ENCODE data around the gene RAET1E. TPM values are rescaled to one million over a fixed set of nuclear protein-coding genes. Genes with fewer than 3 reads are reported as not detected.
"Not testable (repeated sequence)": the region's sequence is repeated elsewhere in the genome, so short reads cannot be mapped to it uniquely, and the experiment has no call there.

RAET1E gene
- total RNA-seq, 1 donor from 2014 or later: not detected

DNA sequence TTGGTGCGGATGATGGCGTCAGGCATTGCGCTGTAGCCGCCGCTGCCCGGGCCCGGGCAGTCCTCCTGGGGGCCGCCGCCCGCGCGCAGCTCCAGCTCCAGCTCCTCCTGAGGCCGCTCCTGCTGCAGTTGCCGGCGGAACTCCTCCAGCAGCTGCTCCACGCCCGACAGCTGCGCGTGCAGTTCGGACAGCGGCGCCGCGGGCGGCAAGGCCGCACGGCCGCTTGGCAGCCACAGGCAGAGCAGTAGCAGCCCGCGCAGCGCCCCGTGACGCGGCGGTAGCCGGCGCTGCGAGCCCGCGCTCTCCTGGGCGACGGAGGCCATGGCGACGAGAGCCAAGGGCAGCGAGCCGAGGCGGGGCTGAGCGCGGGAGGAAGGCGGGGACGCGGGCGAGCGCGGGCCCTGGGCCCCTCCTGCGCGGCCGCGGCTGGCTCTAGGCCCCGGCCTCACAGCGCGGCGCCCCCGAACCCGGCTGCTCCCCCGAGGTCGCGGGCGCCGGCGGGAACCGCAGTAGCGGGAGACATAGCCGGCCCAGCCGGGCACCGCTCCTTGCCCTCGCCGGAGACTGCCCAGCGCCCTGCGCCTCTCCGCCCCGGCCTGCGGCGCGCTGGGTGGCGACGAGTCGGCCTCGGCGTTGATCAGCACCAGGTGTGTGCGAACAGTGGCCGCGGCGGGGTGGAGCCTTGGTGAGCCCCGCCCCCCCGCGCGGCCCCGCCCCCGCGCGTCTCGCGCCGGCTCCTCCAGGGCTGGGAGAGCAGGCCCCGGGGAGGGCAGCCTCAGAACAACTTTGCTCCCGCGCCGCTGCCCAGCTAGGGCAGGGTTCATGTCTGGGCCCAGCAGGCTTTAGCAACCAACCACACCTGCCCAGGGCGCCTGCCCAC lies 34.0 kb downstream of the RAET1E start, which contains the start of gene LRP11:
Gene LRP11 (minus strand): TSS at position 662 of the 880 bp plus-strand sequence. CDS start 339 bp downstream, at position 323.
- intact Hi-C loops (cut with micrococcal nuclease): loop anchor here (1.0 to 2.0 kb wide), 6 partner anchors 29 to 317 kb away; partner anchors contain the start of genes GINM1, LATS1, NUP43 and PPIL4

DNA sequence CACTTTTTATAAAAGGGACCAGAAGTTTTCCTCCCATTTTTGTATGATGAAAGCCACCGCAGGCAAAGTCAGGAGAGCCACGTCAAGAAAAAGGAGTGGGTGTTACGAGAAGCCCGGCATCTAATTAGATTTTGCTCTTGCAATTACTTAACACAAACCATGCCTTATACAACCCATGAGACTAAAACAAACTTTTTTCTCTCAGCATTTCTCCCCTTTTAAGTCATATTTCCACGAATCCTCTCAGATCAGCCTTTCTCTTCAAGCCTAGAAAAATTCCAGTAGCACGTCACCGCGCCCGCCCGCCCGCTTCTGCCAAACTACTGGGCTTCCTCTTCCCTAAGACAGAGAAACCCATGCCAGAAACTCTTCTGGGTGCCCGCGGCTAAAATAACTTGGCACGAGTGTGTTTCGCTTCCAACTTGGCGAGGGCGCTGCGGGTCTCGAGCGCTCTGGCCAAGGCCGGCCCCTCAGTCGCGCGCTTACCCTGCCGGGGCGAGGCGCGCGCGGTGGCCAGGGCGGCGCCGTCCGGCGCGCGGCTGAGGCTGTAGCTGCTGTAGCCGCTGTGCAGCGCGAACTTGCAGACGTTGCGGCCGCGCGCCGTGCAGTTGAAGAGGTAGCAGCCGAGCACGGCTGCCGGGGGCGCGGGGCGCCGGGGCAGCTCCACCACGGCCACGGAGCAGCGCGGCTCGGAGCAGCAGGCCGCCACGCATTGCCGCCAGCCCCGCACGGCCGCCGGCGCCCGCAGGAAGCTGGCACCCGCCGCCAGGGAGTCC lies 34.8 kb downstream of the RAET1E start:
- intact Hi-C loops (cut with micrococcal nuclease): no loop called here

DNA sequence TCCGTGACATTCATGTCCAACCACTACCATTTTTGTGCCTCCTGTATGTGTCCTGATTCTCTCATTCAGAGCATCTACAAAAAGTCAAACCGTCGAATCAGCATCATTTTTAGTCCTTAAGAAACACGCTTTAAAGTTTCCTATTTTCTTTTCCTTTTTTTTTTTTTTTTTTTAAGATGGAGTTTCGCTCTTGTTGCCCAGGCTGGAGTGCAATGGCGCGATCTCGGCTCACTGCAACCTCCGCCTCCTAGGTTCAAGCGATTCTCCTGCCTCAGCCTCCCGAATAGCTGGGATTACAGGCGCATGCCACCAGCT lies 35.5 kb downstream of the RAET1E start:
- intact Hi-C loops (cut with micrococcal nuclease): not testable (repeated sequence)

DNA sequence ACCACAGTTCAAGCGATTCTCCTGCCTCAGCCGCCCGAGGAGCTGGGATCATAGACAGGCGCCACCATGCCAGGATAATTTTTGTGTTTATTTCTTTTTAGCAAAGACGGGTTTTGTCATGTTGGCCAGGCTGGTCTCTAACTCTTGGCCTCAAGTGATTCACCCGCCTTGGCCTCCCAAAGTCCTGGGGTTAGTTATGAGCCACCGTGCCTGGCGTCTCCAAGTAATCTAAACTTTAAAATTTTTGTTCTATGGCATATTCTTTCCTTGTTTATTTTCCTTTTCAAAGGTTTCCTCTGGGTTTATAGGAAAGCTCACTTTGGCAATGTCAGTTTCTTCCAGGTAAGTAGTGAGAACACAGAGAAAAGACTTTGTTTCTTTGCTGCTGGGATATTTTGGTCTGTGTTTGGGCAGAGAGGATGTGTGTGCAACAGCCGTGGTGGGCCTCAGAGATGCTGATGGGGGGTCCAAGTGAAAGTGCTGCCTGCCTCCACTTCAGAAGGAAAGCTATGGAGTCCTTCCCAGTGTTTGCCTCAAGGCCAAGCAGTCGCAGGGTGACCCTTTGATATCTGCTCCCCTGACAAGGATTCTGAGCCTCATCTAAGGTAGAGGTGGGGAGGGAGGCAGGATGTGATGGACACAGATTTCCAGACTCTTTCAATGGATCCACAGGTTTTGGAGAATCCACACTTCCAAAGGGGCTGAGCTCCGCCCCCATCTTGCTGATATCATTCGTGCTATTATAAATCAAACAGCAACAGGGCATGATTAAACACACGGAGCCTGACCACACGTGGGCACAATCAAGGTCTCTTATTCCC lies 36.1 kb downstream of the RAET1E start:
- intact Hi-C loops (cut with micrococcal nuclease): no loop called here

DNA sequence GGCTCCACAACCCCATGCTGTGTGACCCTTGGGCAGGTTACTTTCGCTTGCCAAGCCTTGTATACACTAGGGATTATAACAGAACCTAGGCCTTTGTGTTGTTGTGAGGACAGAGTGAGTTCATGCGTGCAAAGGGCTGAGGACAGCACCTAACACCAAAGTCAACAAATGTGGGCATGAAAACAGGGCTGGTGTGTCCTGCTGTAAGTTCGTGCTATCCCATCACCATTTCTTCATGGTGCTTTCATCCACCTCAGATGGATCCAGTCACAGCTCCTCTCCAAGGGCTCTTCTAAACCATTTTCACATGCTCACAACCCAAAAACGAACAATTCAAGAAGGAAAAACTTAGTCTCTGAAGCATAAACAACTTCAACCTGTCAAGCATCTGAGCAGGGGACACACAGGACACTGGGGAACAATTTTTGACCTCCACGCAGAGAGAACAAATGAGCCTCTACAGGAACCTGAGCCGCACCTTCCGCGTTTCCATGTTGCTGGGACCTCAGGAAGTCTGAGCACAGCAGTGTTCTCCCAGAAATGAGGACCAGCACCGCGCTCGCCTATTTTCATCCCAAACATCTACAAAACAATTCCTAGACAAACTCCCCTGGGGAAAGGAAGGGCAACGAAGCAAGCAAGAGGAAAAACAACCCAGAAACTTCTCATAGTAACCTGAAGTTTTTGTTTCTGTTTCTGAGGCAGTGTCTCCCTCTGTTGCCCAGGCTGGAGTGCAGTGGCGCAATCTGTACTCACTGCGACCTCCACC lies 36.9 kb downstream of the RAET1E start:
- intact Hi-C loops (cut with micrococcal nuclease): no loop called here

DNA sequence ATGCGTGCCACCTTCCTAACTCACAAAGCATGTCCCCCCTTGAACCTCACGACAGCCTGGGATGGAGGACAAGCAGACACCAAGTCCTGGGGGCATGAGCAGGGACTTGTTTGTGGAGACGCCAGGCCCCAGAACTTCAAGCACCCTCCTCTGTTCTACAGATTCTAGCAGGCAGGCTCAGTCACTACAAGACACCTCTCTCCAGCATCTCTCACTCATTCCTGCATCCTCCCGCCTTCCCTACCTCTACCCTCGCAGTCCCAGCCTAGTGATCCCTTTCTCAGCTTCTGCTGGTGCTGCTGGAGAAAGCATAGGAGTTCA lies 37.4 kb downstream of the RAET1E start:
- intact Hi-C loops (cut with micrococcal nuclease): no loop called here

DNA sequence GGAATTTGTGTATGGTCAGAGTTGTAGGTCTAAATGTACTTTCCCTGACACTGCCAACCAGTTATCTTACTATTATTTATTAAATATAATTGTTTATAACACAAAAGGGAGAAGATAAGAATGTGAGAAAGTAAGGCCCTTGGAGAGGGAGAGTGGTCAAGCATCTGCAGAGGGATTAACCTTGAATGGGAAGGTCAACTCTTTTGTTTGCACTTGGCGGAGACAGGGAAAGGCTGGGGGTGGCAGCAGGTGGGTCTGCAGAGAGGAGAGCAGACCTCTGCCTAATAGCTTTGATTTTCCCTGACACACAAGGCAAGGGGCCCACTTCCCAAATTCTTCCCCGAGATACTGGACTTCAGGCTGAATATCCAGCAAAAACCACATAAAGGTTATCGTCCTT lies 38.0 kb downstream of the RAET1E start:
- intact Hi-C loops (cut with micrococcal nuclease): no loop called here

DNA sequence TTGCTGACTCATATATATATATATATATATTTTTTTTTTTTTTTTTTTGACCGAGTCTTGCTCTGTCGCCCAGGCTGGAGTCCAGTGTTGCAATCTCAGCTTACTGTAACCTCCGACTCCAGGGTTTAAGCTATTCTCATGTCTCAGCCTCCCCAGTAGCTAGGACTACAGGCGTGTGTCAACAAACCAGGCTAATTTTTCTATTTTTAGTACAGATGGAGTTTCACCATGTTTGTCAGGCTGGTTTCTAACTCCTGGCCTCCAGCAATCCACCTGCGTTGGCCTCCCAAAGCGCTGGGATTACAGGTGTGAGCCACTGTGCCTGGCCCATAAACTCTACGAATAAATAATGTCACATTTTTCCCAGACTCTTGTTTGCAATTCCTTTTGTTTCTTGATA lies 38.5 kb downstream of the RAET1E start:
- intact Hi-C loops (cut with micrococcal nuclease): no loop called here

DNA sequence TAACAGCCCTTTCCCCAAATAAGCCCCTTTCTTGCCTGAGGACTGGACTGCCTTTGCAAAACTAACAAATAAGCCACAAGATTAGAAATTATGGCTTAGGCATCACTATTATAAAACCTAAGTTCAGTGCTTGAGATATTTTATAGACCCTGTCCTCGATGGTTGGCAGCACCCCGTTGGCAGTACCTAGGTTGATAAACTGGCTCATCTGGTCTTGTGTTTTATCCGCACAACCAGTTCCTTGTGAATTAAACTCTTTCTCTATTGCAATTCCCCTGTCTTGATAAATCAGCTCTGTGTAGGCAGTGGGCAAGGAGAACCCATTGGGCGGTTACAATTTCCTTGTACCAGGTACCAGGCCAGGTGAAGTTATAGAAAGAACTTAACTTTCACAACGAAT lies 40.4 kb downstream of the RAET1E start:
- intact Hi-C loops (cut with micrococcal nuclease): no loop called here

DNA sequence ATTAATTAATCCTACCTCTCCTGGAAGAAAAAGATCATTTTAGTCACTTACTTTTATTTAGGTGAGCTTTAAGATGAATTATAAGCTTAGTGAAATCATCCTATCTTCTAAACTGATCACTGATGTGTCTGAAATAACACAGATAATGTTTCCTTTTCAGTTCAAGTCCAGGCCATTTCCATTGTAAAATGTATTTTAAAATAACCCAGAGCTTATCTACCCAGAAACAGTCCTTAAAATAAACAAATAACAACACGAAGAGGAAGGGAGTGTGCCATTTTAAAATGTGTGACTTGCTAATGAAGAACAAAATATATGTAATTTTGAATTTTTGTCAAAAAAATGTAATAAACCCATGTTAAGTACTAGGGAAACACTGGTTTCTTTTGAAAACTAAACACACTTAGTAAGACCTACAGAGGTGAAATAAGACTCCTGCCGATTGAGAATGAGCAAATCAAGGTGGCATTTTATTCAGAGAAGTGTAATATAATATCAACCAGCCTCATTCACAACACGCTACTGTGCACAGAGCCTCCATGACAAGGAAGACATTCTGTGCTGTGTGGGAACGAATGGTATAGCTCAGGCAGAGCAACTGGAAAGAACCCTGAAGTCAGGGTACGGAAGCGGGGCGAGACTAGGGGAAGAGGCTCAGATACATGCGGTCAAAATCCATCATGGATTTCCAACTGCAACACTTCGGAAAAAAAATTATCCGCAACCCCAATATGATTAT lies 41.5 kb downstream of the RAET1E start:
- intact Hi-C loops (cut with micrococcal nuclease): no loop called here

DNA sequence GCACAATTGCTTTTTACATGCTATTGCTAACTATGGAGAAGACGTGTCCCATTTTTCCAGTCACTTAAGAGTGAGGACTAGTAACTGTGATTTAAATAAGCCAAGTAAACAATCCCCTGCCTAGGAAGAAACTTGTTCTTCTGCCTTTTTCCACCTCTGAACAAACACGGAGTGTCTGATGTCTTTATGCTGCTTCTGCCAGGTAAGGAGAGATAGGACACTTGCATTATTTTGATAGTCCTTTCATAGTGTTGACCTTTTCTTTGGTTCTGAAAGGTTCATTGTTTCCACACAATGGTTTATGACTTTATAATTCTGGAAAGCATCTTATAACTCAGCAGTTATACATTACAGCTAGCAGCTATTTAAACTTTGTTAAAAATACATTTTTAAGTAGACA lies 42.2 kb downstream of the RAET1E start:
- intact Hi-C loops (cut with micrococcal nuclease): no loop called here

DNA sequence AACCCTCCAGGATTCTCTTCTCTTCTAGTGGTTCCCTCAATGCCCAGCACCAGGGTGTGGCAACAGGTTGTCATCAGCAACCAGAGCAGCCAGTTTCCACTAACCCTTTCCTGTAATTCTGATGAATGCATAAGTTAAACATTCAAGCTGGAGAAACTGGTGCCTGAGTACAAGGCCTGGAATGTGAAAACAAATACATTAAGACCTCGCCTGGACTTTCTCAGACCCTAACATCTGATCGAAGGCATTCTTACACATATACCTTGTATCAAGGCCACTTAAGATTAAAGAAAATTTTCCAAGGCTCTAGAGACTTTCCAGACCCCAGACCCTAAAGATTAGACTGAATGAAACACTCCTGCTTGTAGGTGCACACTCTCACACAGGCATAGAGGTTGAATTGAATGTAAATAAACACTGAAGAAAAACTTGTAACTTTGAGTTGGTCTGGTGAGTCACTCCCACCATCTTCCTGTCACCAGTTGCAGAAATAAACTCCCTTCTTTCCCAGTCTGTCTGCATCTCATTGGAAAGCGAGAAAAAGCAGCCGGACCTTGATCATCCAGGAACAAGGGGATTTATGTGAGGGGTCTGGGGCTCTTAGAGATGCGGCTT lies 42.8 kb downstream of the RAET1E start:
- intact Hi-C loops (cut with micrococcal nuclease): no loop called here

DNA sequence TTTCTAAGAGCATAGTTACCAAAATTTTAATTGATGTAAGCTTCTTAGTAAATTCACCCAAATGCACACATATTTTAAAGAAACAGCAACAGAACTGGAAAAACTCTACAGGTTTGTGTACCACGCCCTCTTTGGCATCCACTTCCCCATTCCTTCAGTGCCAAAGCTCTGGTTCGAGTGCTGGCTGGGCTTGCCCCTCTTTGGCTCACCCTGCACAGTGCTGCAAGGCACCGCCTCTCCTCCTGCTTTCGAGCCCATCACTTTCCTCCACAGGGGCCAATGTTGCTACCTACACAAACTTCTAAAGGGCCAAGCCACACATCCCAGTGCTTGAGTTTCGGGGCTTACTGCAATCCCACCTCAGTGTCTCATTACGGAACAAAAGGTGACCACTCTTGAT lies 43.4 kb downstream of the RAET1E start:
- intact Hi-C loops (cut with micrococcal nuclease): no loop called here

DNA sequence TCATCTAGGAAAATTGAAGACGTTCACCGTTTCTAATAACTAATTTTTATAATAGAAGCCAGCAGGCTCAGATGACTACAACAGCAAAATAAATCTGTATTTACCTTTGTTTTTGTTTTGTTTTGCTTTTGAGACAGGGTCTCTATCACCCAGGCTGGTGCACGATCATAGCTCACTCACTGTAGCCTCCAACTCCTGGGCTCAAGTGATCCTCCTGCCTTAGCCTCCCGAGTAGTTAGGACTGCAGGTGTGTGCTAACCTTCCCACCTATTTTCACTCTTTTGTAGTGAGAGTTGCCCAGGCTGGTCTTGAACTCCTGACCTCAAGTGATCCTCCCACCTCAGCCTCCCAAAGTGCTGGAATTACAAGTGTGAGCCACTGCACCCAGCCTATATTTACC lies 43.9 kb downstream of the RAET1E start:
- intact Hi-C loops (cut with micrococcal nuclease): not testable (repeated sequence)

DNA sequence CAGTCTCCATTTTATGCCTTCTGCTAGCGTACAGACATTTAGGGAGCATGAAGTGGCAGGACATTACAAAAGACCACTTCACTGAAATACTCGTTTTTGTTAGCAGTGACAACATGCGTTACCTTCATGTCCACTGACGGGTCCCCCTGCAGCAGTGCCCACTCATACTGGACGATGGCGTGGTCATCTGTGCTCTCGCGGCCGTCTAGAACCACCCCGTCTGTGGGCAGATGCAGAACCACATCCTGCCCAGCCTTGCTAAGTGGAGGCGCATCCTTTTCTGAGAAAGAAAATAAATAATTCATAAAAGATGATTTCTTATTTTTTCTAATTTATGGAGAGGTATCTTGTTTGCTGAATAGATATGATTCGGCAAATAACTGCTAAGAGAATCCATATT lies 45.0 kb downstream of the RAET1E start:
- intact Hi-C loops (cut with micrococcal nuclease): no loop called here

DNA sequence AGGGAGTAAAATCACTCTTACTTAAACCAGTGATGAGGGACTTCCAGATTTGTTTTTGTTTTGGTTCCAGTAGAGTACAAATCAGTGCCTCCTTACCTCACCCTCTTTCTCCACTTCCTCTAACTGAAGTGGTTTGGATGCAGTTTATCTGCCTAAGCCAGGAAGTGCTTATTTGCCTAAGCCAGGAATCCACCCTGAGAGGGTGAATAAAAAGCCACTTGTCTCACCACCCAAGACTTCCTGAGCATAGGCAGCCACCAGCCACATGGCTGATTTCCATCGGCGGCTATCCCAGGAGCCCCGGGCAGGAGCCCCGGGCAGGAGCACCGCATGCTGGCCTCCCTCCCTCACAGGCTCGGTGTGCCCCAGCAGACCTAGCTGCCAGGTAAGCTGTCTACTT lies 45.7 kb downstream of the RAET1E start:
- intact Hi-C loops (cut with micrococcal nuclease): no loop called here

DNA sequence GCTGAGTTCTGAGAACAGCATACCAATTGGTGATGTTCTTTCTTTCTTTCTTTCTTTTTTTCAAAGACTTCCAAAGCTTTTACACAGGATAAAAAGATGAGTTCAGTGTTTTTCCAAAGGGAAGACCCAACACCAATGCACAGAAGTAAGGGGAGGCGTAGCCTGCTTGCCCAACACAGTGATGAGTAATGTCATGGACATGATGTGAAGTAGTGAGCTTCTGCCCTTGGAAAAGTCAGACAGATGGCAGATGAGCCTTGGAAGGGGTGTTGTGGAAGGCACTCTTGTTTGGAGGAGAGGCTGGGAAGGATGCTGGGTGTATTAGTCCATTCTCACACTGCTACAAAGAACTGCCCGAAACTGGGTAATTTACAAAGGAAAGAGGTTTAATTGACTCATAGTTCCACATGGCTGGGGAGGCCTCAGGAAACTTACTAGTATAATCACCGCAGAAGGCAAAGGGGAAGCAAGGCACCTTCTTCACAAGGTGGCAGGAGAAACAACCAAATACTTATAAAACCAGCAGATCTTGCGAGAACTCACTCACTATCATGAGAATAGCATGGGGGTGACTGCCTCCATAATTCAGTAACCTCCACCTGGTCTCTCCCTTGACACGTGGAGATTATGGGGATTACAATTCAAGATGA lies 46.3 kb downstream of the RAET1E start:
- intact Hi-C loops (cut with micrococcal nuclease): no loop called here

DNA sequence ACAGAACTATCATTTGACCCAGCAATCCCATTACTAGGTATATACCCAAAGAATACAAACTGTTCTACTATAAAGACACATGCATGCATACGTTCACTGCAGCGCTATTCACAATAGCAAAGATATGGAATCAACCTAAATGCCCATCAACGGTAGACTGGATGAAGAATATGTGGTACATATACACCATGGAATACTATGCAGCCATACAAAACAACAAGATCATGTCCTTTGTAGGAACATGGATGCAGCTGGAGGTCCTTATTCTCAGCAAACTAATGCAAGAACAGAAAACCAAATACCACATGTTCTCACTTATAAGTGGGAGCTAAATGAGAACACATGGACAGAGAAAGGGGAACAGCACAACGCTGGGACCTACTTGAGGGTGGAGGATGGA lies 49.6 kb downstream of the RAET1E start:
- intact Hi-C loops (cut with micrococcal nuclease): not testable (repeated sequence)

Measured in T-helper 2 cell treated with Interferon-gamma antibody and Interleukin-4, amounts not matched to agents 100 ng/mL and 5 ng/mL, for 36 hours (primary cell).